HCT116 (cell line): Measurements from ENCODE around the gene MAPKAP1. TPM values are rescaled to one million over a fixed set of nuclear protein-coding genes. Genes with fewer than 3 reads are reported as not detected.

Source experiments
- ATAC-seq: fragments of 200-7000 bp; cut with Tn5 transposase; 2 replicates; pipeline ENCODE4 v1.9.1; 2020; ENCODE audit warnings: mild to moderate bottlenecking, moderate library complexity
- BruUV-seq: library from RNA; stranded (reverse); fragments of 400-500 nt; replicated peaks from 2 replicates; lab custom pipeline; 2021; lab: Mats Ljungman, UMichigan
- CTCF ChIA-PET: fragments of 300-600 bp; sonication (Branson Sonifier 250); formaldehyde crosslinking; loops from one replicate; lab custom pipeline; 2021; ENCODE audit warnings: antibody characterized with exemption; lab: Charles Lee
- POLR2A ChIA-PET: fragments of 300-600, 350-600 bp; sonication (Branson Sonifier 250); formaldehyde crosslinking; loops from one replicate; lab custom pipeline; 2021; ENCODE audit warnings: antibody characterized with exemption; lab: Charles Lee
- RAD21 ChIA-PET, 2 experiments: fragments of 300-600 bp; sonication (Branson Sonifier 250); formaldehyde crosslinking; loops; one replicate each; lab custom pipeline; 2023; ENCODE audit warnings: low total read pairs in 2 of 2; ENCODE audit not compliant: uncharacterized antibody in 2 of 2, unreplicated experiment in 2 of 2, low non-redundant PET in 1 of 2; lab: Charles Lee
- DNase-seq: peaks from one replicate; pipeline ENCODE4 v3.0.0-alpha.2; 2010; ENCODE audit warnings: low read depth, low spot score
- H2AFZ ChIP-seq: fragments of 200-600 bp; shearing (Covaris generic), sonication (generic); 2 replicates; pipeline ENCODE4 v1.6.1; 2017; ENCODE audit warnings: low read depth, mixed run types, mixed read lengths, antibody characterized with exemption, low read length; ENCODE audit not compliant: poor library complexity, severe bottlenecking
- H3K27ac ChIP-seq: 2 replicates; pipeline ENCODE4 v1.5.1; 2012; ENCODE audit warnings: low read depth, low read length
- H3K27me3 ChIP-seq: fragments of 200-600 bp; sonication (generic); 2 replicates; pipeline ENCODE4 v1.6.1; 2016; ENCODE audit warnings: mixed run types, low read length, mixed read lengths; ENCODE audit not compliant: insufficient read depth
- H3K36me3 ChIP-seq, 2 experiments: fragments of 200-500 bp in 1 of 2; fragments of 200-600 bp in 1 of 2; sonication (Bioruptor generic) in 1 of 2; sonication (generic) in 1 of 2; 2 replicates each; pipeline versions ENCODE4 v1.5.1 to v1.6.1; 2014 to 2016; ENCODE audit warnings: low read length in 2 of 2, inconsistent platforms in 1 of 2, mixed read lengths in 1 of 2, mixed run types in 1 of 2; ENCODE audit not compliant: insufficient read depth in 2 of 2, control insufficient read depth in 1 of 2
- H3K4me1 ChIP-seq, 2 experiments: fragments of 200-600 bp in 1 of 2; sonication (generic) in 1 of 2; 2 replicates each; pipeline versions ENCODE4 v1.5.1 to v1.6.1; 2012 to 2017; ENCODE audit warnings: low read length in 2 of 2, inconsistent platforms in 1 of 2, mild to moderate bottlenecking in 1 of 2, mixed read lengths in 1 of 2, mixed run types in 1 of 2, moderate library complexity in 1 of 2; ENCODE audit not compliant: insufficient read depth in 2 of 2, control insufficient read depth in 1 of 2
- H3K4me2 ChIP-seq: fragments of 200-600 bp; sonication (generic); 2 replicates; pipeline ENCODE4 v1.6.1; 2017; ENCODE audit warnings: mixed run types, low read length, mixed read lengths
- H3K4me3 ChIP-seq, 2 experiments: fragments of 200-600 bp in 1 of 2; sonication (generic) in 1 of 2; replicated peaks in 1 of 2; 2 replicates each; pipeline ENCODE4 v1.5.1; 2011 to 2016; ENCODE audit warnings: low read length in 2 of 2, control low read depth in 1 of 2, low read depth in 1 of 2, mild to moderate bottlenecking in 1 of 2, mixed read lengths in 1 of 2, mixed run types in 1 of 2
- H3K79me2 ChIP-seq: fragments of 200-600 bp; sonication (generic); 2 replicates; pipeline ENCODE4 v1.6.1; 2017; ENCODE audit warnings: mild to moderate bottlenecking, mixed run types, low read length, moderate library complexity, mixed read lengths; ENCODE audit not compliant: insufficient read depth
- H3K9ac ChIP-seq: fragments of 200-600 bp; sonication (generic); 2 replicates; pipeline ENCODE4 v1.6.1; 2016; ENCODE audit warnings: low read length, mixed read lengths
- H3K9me2 ChIP-seq: fragments of 200-600 bp; sonication (generic), shearing (Covaris generic); 2 replicates; pipeline ENCODE4 v1.6.1; 2017; ENCODE audit warnings: mixed run types, mild to moderate bottlenecking, moderate library complexity; ENCODE audit not compliant: insufficient read depth
- H3K9me3 ChIP-seq, 2 experiments: fragments of 200-500 bp in 1 of 2; fragments of 200-600 bp in 1 of 2; sonication (Bioruptor generic) in 1 of 2; sonication (generic) in 1 of 2; 2 replicates each; pipeline ENCODE4 v1.6.1; 2014 to 2017; ENCODE audit warnings: low read length in 2 of 2, mixed read lengths in 2 of 2, inconsistent platforms in 1 of 2, low read depth in 1 of 2, mild to moderate bottlenecking in 1 of 2, mixed run types in 1 of 2, moderate library complexity in 1 of 2; ENCODE audit not compliant: control insufficient read depth in 1 of 2, insufficient read depth in 1 of 2
- H4K20me1 ChIP-seq: fragments of 200-600 bp; sonication (generic), shearing (Covaris generic); 2 replicates; pipeline ENCODE4 v1.6.1; 2017; ENCODE audit warnings: mixed run types, mild to moderate bottlenecking, moderate library complexity; ENCODE audit not compliant: insufficient read depth
- ATF3 ChIP-seq: IDR thresholded peaks from 2 replicates; pipeline ENCODE4 v1.6.1; 2012
- CEBPB ChIP-seq: IDR thresholded peaks from 2 replicates; pipeline ENCODE4 v1.6.1; 2012; ENCODE audit warnings: low read depth
- EGR1 ChIP-seq: IDR thresholded peaks from 2 replicates; pipeline ENCODE4 v1.6.1; 2012; ENCODE audit warnings: low read depth
- ELF1 ChIP-seq: IDR thresholded peaks from 2 replicates; pipeline ENCODE4 v1.6.1; 2012; ENCODE audit warnings: low read depth, borderline replicate concordance
- EZH2 ChIP-seq: fragments of 200-600 bp; sonication (generic); IDR thresholded peaks from 2 replicates; pipeline ENCODE4 v1.6.1; 2017; ENCODE audit warnings: antibody characterized with exemption, mixed run types
- EZH2phosphoT487 ChIP-seq: fragments of 200-600 bp; IDR thresholded peaks from 2 replicates; pipeline ENCODE4 v1.6.1; 2018; ENCODE audit warnings: antibody characterized with exemption, borderline replicate concordance
- MAX ChIP-seq: IDR thresholded peaks from 2 replicates; pipeline ENCODE4 v1.6.1; 2012
- POLR2A ChIP-seq: IDR thresholded peaks from 2 replicates; pipeline ENCODE4 v1.7.0; 2011; ENCODE audit warnings: borderline replicate concordance; ENCODE audit not compliant: insufficient read depth, insufficient read length; ENCODE audit errors: extremely low read depth
- RAD21 ChIP-seq: IDR thresholded peaks from 2 replicates; pipeline ENCODE4 v1.6.1; 2012; ENCODE audit warnings: low read depth, mild to moderate bottlenecking
- SP1 ChIP-seq: IDR thresholded peaks from 2 replicates; pipeline ENCODE4 v1.6.1; 2012; ENCODE audit warnings: low read depth
- TCF7L2 ChIP-seq: IDR thresholded peaks from 2 replicates; pipeline ENCODE4 v1.7.0; 2011; ENCODE audit warnings: borderline replicate concordance, inconsistent platforms; ENCODE audit not compliant: insufficient read depth, insufficient read length; ENCODE audit errors: extremely low read depth
- intact Hi-C: fragments of 100-400 bp; cut with micrococcal nuclease; formaldehyde crosslinking; loops from 2 replicates; pipeline ENCODE4 v1.10.0; 2022
- total RNA-seq: library from RNA; stranded (reverse); gene quantifications from one replicate; pipeline ENCODE4 v1.2.1, GENCODE V29; 2021; ENCODE audit not compliant: unreplicated experiment

Gene MAPKAP1
- total RNA-seq, 1 experiment from 2014 or later = 72.5 TPM

DNA sequence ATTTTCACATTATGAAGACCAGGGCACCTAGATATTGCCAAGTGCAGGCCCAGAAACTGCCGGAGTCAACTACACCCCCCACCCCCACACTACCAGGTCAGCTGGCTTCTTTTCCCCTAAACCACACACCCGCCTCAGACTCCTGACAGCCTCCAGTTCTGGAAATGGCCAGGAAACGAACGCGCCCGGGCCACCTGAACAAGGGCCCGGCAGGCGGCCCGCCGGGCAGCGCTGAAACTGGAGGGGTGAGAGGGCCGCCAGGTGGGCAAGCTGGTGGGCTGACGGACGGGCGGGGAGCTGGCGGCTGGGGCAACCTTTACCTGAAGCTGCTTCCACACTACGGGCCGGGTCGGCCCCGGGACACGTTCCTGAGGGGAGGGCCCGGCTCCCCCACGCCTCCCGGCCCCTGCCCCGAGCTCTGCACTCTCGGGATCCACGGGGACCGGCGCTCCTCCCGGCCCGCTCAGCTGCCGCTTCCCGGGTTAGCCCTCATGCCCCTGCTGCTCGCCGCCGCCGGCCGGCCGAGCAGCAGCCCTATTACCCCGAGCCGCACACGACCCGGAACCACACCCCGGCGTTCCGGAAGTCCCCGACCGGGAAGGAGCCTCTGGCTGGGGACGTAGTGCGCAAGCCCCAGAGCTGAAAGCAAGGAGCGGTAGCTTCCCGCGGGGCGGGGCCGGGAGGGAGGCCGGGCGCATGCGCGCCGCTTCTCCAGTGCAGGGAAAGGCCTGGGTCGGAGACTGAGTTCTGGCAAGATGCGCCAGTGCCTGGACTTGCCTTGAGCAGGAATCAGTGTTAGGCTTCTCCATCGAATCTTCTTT, at the start of gene MAPKAP1 (continued):
- no peak for TF ChIP-seq TCF7L2
- no peak for TF ChIP-seq MAX
- TF ChIP-seq EZH2 = no peak
- TF ChIP-seq CEBPB = no peak
- no peak for TF ChIP-seq ATF3
- TF ChIP-seq EZH2phosphoT487 = no peak
- TF ChIP-seq ELF1 = peak; percentile 75
- TF ChIP-seq POLR2A = peak; percentile 90

DNA sequence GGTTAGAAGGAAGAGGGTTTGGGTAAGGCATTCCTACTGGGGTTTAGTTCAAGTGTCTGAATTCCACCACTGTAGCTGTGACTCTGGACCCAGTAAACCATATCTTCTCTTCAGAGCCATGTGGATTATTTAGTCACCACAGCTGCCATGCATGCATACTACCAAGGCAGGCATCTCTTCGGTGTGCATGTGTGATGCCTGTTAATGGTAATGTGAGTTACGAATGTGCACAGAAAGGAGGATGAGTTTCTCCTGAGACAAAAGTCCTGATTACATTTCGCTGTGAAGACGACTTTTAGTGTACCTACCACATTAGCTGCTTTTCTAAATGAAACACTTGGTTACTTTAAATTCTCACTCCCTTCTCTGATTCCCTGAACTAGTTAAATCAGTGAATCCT, 49.5 kb upstream of the MAPKAP1 start:
- no peak overlapping the region for H3K4me3 ChIP-seq
- no peaks in the 10 kb centered on the region for H3K79me2 ChIP-seq
- no peaks in the 10 kb centered on the region for H3K36me3 ChIP-seq
- H3K9me3 ChIP-seq = no peaks in the 10 kb centered on the region
- H3K27me3 ChIP-seq = no peaks in the 10 kb centered on the region
- H3K9ac ChIP-seq = no peak overlapping the region
- POLR2A ChIA-PET = no interaction called here
- no TSS peak for BruUV-seq
- H3K9me2 ChIP-seq = no peaks in the 10 kb centered on the region
- no peak for DNase-seq
- peaks cover 7 to 8% of the 10 kb centered on the region in 2 experiments; a peak in 3 of 4 replicates for H3K4me1 ChIP-seq
- intact Hi-C loops = no loop called here
- ATAC-seq = no peak
- H4K20me1 ChIP-seq = 0 out of 2 replicates have a peak, but pooled peaks cover 4% of the 10 kb centered on the region
- no peak overlapping the region for H3K27ac ChIP-seq
- TF ChIP-seq POLR2A (no peak), EGR1 (no peak), RAD21 (no peak), SP1 (no peak)
- TF ChIP-seq, all 23 proteins: peak for 0
- CTCF ChIA-PET = no interaction called here
- Histone ChIP-seq H3K4me2 (no peak overlapping the region), H2AFZ (no peak overlapping the region)
- RAD21 ChIA-PET = no interaction called here
